GM19193 (cell line): ENCODE measurements around the gene ALG11.

Source experiments
- POLR2A ChIP-seq: IDR thresholded peaks from 4 replicates; pipeline ENCODE4 v1.6.1; 2011; ENCODE audit not compliant: insufficient read depth, insufficient read length; ENCODE audit errors: extremely low read depth

Gene ALG11, protein sequence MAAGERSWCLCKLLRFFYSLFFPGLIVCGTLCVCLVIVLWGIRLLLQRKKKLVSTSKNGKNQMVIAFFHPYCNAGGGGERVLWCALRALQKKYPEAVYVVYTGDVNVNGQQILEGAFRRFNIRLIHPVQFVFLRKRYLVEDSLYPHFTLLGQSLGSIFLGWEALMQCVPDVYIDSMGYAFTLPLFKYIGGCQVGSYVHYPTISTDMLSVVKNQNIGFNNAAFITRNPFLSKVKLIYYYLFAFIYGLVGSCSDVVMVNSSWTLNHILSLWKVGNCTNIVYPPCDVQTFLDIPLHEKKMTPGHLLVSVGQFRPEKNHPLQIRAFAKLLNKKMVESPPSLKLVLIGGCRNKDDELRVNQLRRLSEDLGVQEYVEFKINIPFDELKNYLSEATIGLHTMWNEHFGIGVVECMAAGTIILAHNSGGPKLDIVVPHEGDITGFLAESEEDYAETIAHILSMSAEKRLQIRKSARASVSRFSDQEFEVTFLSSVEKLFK

GRCh38 chr13:52011632-52012511 lies at the start of gene ALG11:
ALG11 (plus strand) TSS chr13:52012398; CDS start chr13:52012419, 21 bp downstream.
- TF ChIP-seq POLR2A = peak; percentile 90

- TF ChIP-seq POLR2A = no peak
Observed at GRCh38 chr13:51966186-51966585, 46.0 kb upstream of the ALG11 start.

- no peak for TF ChIP-seq POLR2A
Observed at GRCh38 chr13:51967482-51968446, 44.4 kb upstream of the ALG11 start.

DNA sequence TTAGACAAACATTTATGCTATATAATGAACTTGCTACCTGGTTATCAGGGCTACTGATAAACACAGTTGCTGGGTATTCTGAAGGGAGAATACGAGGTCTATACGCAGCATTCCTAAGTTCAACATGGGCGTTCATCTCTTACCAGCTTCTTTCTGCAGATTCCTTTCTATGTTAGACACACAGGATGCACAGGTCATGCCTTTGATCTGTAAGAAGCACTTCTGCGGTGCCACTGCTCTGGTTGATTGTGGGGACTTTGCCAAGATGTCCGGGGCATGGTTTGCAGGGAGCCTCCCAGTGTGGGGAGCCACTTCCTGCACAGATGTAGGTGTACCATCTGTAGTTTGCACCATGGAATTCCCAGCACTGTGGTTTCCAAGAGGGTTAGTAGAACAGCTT lies 41.8 kb upstream of the ALG11 start:
- no peak for TF ChIP-seq POLR2A

- TF ChIP-seq POLR2A = no peak
Observed at GRCh38 chr13:51971520-51972426, 40.4 kb upstream of the ALG11 start.

DNA sequence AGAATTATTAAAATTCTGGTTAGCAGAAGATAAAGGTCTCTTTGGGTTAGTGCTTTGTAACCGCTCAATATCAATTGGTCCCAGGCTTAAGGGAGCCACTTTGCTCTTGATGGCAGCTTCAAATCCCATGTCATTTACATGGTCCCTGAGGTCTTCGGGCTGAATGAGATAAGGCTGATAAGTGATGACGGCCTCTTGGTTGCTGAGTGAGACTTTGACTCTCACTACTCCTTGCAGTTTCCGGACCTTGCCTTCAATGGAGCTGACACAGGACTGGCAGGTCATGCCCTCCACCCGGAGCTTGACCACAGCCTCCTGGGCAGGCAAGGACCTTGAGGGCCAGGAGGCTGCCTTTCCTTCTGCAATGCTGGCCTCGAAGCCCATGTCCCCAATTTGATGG lies 37.7 kb upstream of the ALG11 start:
- TF ChIP-seq POLR2A = no peak

GRCh38 chr13:51976423-51976822 lies 35.8 kb upstream of the ALG11 start:
- TF ChIP-seq POLR2A = no peak

DNA sequence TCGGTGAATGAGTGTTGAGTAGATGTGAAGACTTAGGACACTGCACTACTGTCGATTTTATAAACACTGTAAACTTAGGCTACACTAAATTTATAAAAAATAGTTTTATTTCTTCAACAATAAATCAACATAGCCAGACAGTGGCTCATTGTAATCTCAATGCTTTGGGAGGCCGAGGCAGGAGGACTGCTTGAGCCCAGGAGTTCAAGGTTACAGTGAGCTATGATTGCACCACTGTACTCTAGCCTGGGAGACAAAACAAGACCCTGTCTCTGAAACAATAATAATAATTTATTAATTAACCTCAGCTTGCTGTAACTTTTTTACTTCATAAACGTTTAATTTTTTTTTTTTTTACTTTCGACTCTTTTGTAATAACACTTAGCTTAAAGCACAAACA lies 35.3 kb upstream of the ALG11 start:
- no peak for TF ChIP-seq POLR2A

- no peak for TF ChIP-seq POLR2A
Observed at GRCh38 chr13:51977625-51978024, 34.6 kb upstream of the ALG11 start.

GRCh38 chr13:51978796-51979556 lies 33.2 kb upstream of the ALG11 start:
- TF ChIP-seq POLR2A = no peak

DNA sequence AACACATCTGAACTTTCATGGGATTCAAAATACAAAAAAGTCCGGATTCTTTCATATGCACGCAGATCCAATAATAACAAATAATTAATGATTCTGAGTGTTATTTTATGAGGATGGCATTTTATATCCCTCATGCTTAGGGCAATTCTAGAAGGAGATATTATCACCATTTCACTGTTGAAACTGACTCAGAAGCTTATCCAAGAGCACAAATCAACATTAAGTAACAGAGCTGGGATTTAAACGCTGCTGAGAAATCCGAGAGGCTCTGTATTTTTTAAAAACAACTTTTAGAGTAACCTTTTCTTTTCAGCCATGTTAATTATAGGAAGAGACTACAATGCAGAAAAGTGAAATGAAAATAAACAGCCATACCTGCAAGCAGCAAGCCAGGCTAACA lies 31.3 kb upstream of the ALG11 start:
- no peak for TF ChIP-seq POLR2A

DNA sequence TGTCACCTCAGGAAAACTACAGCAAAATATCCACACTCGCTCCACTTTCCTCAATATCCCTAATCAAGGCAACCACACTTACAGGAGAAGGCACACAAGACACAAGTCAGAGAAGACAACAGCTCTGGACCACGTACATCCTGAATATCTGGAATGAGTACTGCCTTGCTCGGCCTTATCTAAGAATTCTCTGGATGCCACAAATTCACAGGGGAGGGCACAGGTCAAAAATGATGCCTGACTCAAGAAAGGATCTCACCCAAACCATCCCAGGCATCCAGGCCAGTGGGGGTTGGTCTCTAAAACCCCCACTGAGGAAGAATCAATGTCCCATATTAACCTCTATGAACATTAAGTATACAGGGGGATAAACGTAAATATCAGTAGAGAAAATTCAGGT lies 30.8 kb upstream of the ALG11 start:
- TF ChIP-seq POLR2A = no peak
